K562 (cell line): ENCODE measurements around the gene ABCB4. TPM values are rescaled to one million over a fixed set of nuclear protein-coding genes. Genes with fewer than 3 reads are reported as not detected.

Experiments used
- ATAC-seq: fragments of 200-7000 bp; cut with Tn5 transposase; 3 replicates; pipeline ENCODE4 v1.9.1; 2020; ENCODE audit warnings: moderate library complexity
- BruUV-seq: library from RNA; stranded (reverse); fragments of 400-500 nt; replicated peaks from 2 replicates; lab custom pipeline; 2021; lab: Mats Ljungman, UMichigan
- CTCF ChIA-PET: fragments of 300-600 bp; formaldehyde crosslinking; extraction: SDS; loops from one replicate; lab custom pipeline; 2021; ENCODE audit warnings: low intra/inter-chr PET ratio; lab: Yijun Ruan, JAX
- POLR2A ChIA-PET: fragments of 300-600, 350-650 bp; sonication (Branson Sonifier 250); formaldehyde crosslinking; extraction: SDS; loops from one replicate; lab custom pipeline; 2021; ENCODE audit warnings: antibody characterized with exemption, inconsistent platforms; lab: Yijun Ruan, JAX
- DNase-seq, 4 experiments: peaks; one replicate each; pipeline versions ENCODE4 v3.0.0 to v3.0.0-alpha.2; 2011 to 2018; ENCODE audit warnings: low spot score in 3 of 4, mixed read lengths in 3 of 4; ENCODE audit errors: extremely low read depth in 1 of 4
- FAIRE-seq: peaks from 2 replicates; lab custom pipeline; 2011; peaks lifted over from hg19 to GRCh38; lab: Jason Lieb, UNC
- H2AFZ ChIP-seq: 2 replicates; pipeline ENCODE4 v1.6.0; 2011; ENCODE audit warnings: low read depth, low read length, control low read depth, inconsistent platforms
- H3K27ac ChIP-seq: fragments of 200-600 bp; 3 replicates; pipeline ENCODE4 v1.8.0; 2011; ENCODE audit warnings: low read depth, mild to moderate bottlenecking, control low read depth, inconsistent platforms, low read length, moderate library complexity, mixed read lengths; ENCODE audit errors: extremely low read depth
- H3K27me3 ChIP-seq, 2 experiments: fragments of 300-600 bp in 1 of 2; 2 replicates in 1 of 2; 3 replicates in 1 of 2; pipeline versions ENCODE4 v1.6.0 to v1.8.0; 2011; ENCODE audit warnings: inconsistent platforms in 2 of 2, low read length in 2 of 2, mild to moderate bottlenecking in 1 of 2, mixed read lengths in 1 of 2, moderate library complexity in 1 of 2; ENCODE audit not compliant: control insufficient read depth in 2 of 2, insufficient read depth in 2 of 2
- H3K36me3 ChIP-seq: fragments of 300-600 bp; 3 replicates; pipeline ENCODE4 v1.8.0; 2011; ENCODE audit warnings: mild to moderate bottlenecking, low read length, inconsistent platforms; ENCODE audit not compliant: control insufficient read depth, insufficient read depth
- H3K4me1 ChIP-seq, 2 experiments: fragments of 200-600 bp in 1 of 2; replicated peaks in 1 of 2; 2 replicates in 1 of 2; 3 replicates in 1 of 2; pipeline versions ENCODE4 v1.5.1 to v1.8.0; 2011; ENCODE audit warnings: inconsistent platforms in 2 of 2, low read length in 2 of 2, mild to moderate bottlenecking in 1 of 2, mixed read lengths in 1 of 2, moderate library complexity in 1 of 2; ENCODE audit not compliant: control insufficient read depth in 2 of 2, insufficient read depth in 2 of 2
- H3K4me2 ChIP-seq: 2 replicates; pipeline ENCODE4 v1.6.1; 2011; ENCODE audit warnings: low read length, control low read depth, inconsistent platforms, mixed read lengths; ENCODE audit not compliant: insufficient read depth
- H3K4me3 ChIP-seq: fragments of 200-600 bp; sonication (generic), shearing (Covaris generic); 2 replicates; pipeline ENCODE4 v1.5.1; 2016; ENCODE audit warnings: control low read depth, inconsistent platforms
- H3K79me2 ChIP-seq: fragments of 200-600 bp; 3 replicates; pipeline ENCODE4 v1.8.0; 2011; ENCODE audit warnings: low read length, inconsistent platforms; ENCODE audit not compliant: control insufficient read depth, insufficient read depth
- H3K9ac ChIP-seq, 2 experiments: 2 replicates each; pipeline versions ENCODE4 v1.6.0 to v1.6.1; 2011; ENCODE audit warnings: low read depth in 2 of 2, low read length in 2 of 2, control low read depth in 1 of 2, inconsistent platforms in 1 of 2, mild to moderate bottlenecking in 1 of 2, mixed read lengths in 1 of 2; ENCODE audit not compliant: insufficient read depth in 1 of 2
- H3K9me1 ChIP-seq: one replicate; pipeline ENCODE4 v1.6.0; 2011; ENCODE audit warnings: inconsistent platforms, mild to moderate bottlenecking, low read length, moderate library complexity; ENCODE audit not compliant: control insufficient read depth, insufficient read depth
- H3K9me3 ChIP-seq: replicated peaks from 2 replicates; pipeline ENCODE4 v1.5.1; 2011; ENCODE audit warnings: low read depth, low read length, inconsistent platforms; ENCODE audit not compliant: control insufficient read depth, insufficient read depth
- H4K20me1 ChIP-seq: replicated peaks from 2 replicates; pipeline ENCODE4 v1.6.1; 2011; ENCODE audit warnings: low read length, inconsistent platforms, mixed read lengths; ENCODE audit not compliant: control insufficient read depth, insufficient read depth
- NR2C1 ChIP-seq, 2 experiments: fragments of 450-650 bp; IDR thresholded peaks; 2 replicates each; pipeline ENCODE4 v1.6.1; 2017; ENCODE audit warnings: mild to moderate bottlenecking in 2 of 2, antibody characterized with exemption in 1 of 2, inconsistent platforms in 1 of 2, missing compliant biosample characterization in 1 of 2, missing genetic modification characterization in 1 of 2
- RAD21 ChIP-seq, 2 experiments: fragments of 250-450 bp in 1 of 2; fragments of 450-650 bp in 1 of 2; sonication (Bioruptor Pico) in 1 of 2; formaldehyde crosslinking in 1 of 2; IDR thresholded peaks in 1 of 2; conservative IDR thresholded peaks in 1 of 2; 2 replicates each; pipeline versions ENCODE4 v1.4.0 to v1.8.0; 2020 to 2022; ENCODE audit warnings: mild to moderate bottlenecking in 2 of 2, moderate library complexity in 1 of 2
- TARDBP ChIP-seq: fragments of 450-650 bp; IDR thresholded peaks from 2 replicates; pipeline ENCODE4 v1.6.1; 2016
- WGBS: fragments of 100-300 bp; shearing (Covaris generic); methylation state at CpG from one replicate; pipeline ENCODE4 v1.1.6; 2016; ENCODE audit warnings: low coverage, mixed read lengths; ENCODE audit not compliant: insufficient coverage; ENCODE audit errors: missing lambda C conversion rate; 5-methylcytosine and 5-hydroxymethylcytosine counted together
- in situ Hi-C: fragments of 300-500 bp; cut with MboI; formaldehyde crosslinking; loops from 4 replicates; pipeline ENCODE4 v1.15.0; 2018; ENCODE audit warnings: inconsistent platforms, mixed read lengths
- intact Hi-C: fragments of 100-400 bp; cut with micrococcal nuclease; formaldehyde crosslinking; loops from 2 replicates; pipeline ENCODE4 v1.14.2; 2022
- polyA plus RNA-seq, 8 experiments: library from polyadenylated mRNA; depleted of rRNA in 4 of 8; stranded (reverse) in 5 of 8; unstranded in 3 of 8; fragments of >200 nt; fragmentation: Nextera tagmentation in 2 of 8; fragmentation: Illumina TruSeq in 1 of 8; extraction: Ambion mirVana in 2 of 8; extraction: Trizol in 1 of 8; gene quantifications; 2 replicates each; pipeline versions ENCODE4 v1.2.1 to v1.2.3, GENCODE V29; 2011 to 2014; ENCODE audit warnings: inconsistent platforms in 1 of 8, missing spikeins in 1 of 8
- total RNA-seq, 7 experiments: library from RNA; depleted of rRNA in 6 of 7; stranded (reverse); fragments of >200 nt in 6 of 7; fragmentation: Illumina TruSeq in 2 of 7; extraction: Trizol in 2 of 7; gene quantifications; 2 replicates each; pipeline versions ENCODE4 v1.2.1 to v1.2.3, GENCODE V29; 2011 to 2021; ENCODE audit warnings: low replicate concordance in 1 of 7
- TF ChIP-seq, protein P1 (sequence below), 3 experiments: IDR thresholded peaks in 2 of 3; conservative IDR thresholded peaks in 1 of 3; 2 replicates each; pipeline ENCODE4 v1.5.1; 2011 to 2012; ENCODE audit warnings: low read length in 3 of 3, mild to moderate bottlenecking in 3 of 3, control low read depth in 2 of 3, improper control_type of control experiment in 1 of 3, inconsistent platforms in 1 of 3, low read depth in 1 of 3, mixed read lengths in 1 of 3, moderate library complexity in 1 of 3; ENCODE audit not compliant: insufficient read depth in 2 of 3
- TF ChIP-seq, protein P2 (sequence below): fragments of 450-650 bp; formaldehyde crosslinking; conservative IDR thresholded peaks from 2 replicates; pipeline ENCODE4 v1.4.0; 2022; ENCODE audit warnings: mild to moderate bottlenecking, missing genetic modification characterization

ABCB4 gene
- total and polyA plus RNA-seq, 9 of the 15 experiments (the other 6 are each of a cell fraction or from before 2014, with no cell fraction given) = 0.06 to 0.73 (median 0.40) TPM

GRCh38 chr7:87507446-87507845 is 32.0 kb upstream of the ABCB4 start:
- no peak overlapping the region for H2AFZ ChIP-seq
- POLR2A ChIA-PET = interaction anchor here (0.6 kb wide), 1 partner anchor 1415 kb away, joined by 3 read pairs; no protein-coding TSS in a partner anchor
- WGBS = 3% methylated on average over 3 of the region's 3 CpGs
- H3K27ac ChIP-seq = no peak overlapping the region
- BruUV-seq = no TSS peak
- H3K36me3 ChIP-seq = no peaks in the 10 kb centered on the region
- H3K9me1 ChIP-seq = no peaks in the 10 kb centered on the region
- FAIRE-seq (no peak), ATAC-seq (peak; percentile 38; the same call in 1 of the 3 replicates), DNase-seq (no peak)
- intact Hi-C loops = loop anchor here (1.0 to 10.0 kb wide), 4 partner anchors 195 to 660 kb away; no protein-coding TSS in a partner anchor
- no peaks in the 10 kb centered on the region for H3K79me2 ChIP-seq
- in situ Hi-C loops = no loop called here
- CTCF ChIA-PET = interaction anchor here (0.6 kb wide), 2 partner anchors 288 to 673 kb away, joined by 3 to 5 read pairs; partner anchors contain the start of gene TMEM243
- H3K4me1 ChIP-seq = no peaks in the 10 kb centered on the region
- H3K9me3 ChIP-seq = no peaks in the 10 kb centered on the region
- H4K20me1 ChIP-seq = no peaks in the 10 kb centered on the region
- TF ChIP-seq RAD21 (CRISPR knock-in tag; conservative IDR thresholded peaks at IDR 0.05 in 1 of 2, IDR thresholded peaks at IDR 0.05 in 1 of 2) (peak in 1 of 2 experiments; percentile 29; a peak in 2 of 4 replicates), TARDBP (no peak), NR2C1 (IDR thresholded peaks at IDR 0.05) (no peak), NR2C1 (tag; IDR thresholded peaks at IDR 0.05) (no peak)
- TF ChIP-seq, protein P1, sequence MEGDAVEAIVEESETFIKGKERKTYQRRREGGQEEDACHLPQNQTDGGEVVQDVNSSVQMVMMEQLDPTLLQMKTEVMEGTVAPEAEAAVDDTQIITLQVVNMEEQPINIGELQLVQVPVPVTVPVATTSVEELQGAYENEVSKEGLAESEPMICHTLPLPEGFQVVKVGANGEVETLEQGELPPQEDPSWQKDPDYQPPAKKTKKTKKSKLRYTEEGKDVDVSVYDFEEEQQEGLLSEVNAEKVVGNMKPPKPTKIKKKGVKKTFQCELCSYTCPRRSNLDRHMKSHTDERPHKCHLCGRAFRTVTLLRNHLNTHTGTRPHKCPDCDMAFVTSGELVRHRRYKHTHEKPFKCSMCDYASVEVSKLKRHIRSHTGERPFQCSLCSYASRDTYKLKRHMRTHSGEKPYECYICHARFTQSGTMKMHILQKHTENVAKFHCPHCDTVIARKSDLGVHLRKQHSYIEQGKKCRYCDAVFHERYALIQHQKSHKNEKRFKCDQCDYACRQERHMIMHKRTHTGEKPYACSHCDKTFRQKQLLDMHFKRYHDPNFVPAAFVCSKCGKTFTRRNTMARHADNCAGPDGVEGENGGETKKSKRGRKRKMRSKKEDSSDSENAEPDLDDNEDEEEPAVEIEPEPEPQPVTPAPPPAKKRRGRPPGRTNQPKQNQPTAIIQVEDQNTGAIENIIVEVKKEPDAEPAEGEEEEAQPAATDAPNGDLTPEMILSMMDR (IDR thresholded peaks at IDR 0.05 in 2 of 3, conservative IDR thresholded peaks at IDR 0.05 in 1 of 3; ENCODE audit: insufficient read depth in 2 of 3, low read depth in 1 of 3, low read length in 3 of 3) = peak in 2 of 3 experiments; percentile 13 to 24; a peak in 1 of 6 replicates
- TF ChIP-seq, protein P2, sequence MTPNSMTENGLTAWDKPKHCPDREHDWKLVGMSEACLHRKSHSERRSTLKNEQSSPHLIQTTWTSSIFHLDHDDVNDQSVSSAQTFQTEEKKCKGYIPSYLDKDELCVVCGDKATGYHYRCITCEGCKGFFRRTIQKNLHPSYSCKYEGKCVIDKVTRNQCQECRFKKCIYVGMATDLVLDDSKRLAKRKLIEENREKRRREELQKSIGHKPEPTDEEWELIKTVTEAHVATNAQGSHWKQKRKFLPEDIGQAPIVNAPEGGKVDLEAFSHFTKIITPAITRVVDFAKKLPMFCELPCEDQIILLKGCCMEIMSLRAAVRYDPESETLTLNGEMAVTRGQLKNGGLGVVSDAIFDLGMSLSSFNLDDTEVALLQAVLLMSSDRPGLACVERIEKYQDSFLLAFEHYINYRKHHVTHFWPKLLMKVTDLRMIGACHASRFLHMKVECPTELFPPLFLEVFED (CRISPR knock-in tag) = no peak
- H3K4me3 ChIP-seq = no peak overlapping the region
- no peaks in the 10 kb centered on the region for H3K27me3 ChIP-seq
- no peak overlapping the region for H3K4me2 ChIP-seq
- H3K9ac ChIP-seq = no peak overlapping the region
